Effector memory CD8-positive, alpha-beta T cell (primary cell): ENCODE results near the gene PWWP2B.

ENCODE experiments used
- ATAC-seq: fragments of 150-1000 bp; cut with Tn5 transposase; replicated peaks from 2 replicates; pipeline ENCODE4 v1.10.0; 2021; ENCODE audit warnings: mild to moderate bottlenecking, moderate library complexity
- DNase-seq, 3 experiments: peaks; one replicate each; pipeline ENCODE4 v3.0.0; 2021
- H3K27ac Mint-ChIP-seq, 2 donors: one replicate each; pipeline ENCODE4 v1.8.0; 2022; ENCODE audit warnings: mild to moderate bottlenecking in 2 of 2, mixed read lengths in 2 of 2, moderate library complexity in 2 of 2
- H3K27me3 Mint-ChIP-seq, 2 donors: one replicate each; pipeline ENCODE4 v1.8.0; 2022; ENCODE audit warnings: mixed read lengths in 2 of 2
- H3K36me3 Mint-ChIP-seq: one replicate; pipeline ENCODE4 v1.8.0; 2022; ENCODE audit warnings: mild to moderate bottlenecking, moderate library complexity, mixed read lengths; ENCODE audit not compliant: insufficient read depth
- H3K4me1 Mint-ChIP-seq, 2 donors: one replicate each; pipeline ENCODE4 v1.8.0; 2022; ENCODE audit warnings: low read depth in 2 of 2, mixed read lengths in 2 of 2
- H3K4me3 Mint-ChIP-seq, 2 donors: one replicate each; pipeline ENCODE4 v1.8.0; 2022; ENCODE audit warnings: mild to moderate bottlenecking in 2 of 2, mixed read lengths in 2 of 2, moderate library complexity in 2 of 2
- H3K9me3 Mint-ChIP-seq, 2 donors: one replicate each; pipeline ENCODE4 v1.8.0; 2022; ENCODE audit warnings: mixed read lengths in 2 of 2

Gene PWWP2B

DNA sequence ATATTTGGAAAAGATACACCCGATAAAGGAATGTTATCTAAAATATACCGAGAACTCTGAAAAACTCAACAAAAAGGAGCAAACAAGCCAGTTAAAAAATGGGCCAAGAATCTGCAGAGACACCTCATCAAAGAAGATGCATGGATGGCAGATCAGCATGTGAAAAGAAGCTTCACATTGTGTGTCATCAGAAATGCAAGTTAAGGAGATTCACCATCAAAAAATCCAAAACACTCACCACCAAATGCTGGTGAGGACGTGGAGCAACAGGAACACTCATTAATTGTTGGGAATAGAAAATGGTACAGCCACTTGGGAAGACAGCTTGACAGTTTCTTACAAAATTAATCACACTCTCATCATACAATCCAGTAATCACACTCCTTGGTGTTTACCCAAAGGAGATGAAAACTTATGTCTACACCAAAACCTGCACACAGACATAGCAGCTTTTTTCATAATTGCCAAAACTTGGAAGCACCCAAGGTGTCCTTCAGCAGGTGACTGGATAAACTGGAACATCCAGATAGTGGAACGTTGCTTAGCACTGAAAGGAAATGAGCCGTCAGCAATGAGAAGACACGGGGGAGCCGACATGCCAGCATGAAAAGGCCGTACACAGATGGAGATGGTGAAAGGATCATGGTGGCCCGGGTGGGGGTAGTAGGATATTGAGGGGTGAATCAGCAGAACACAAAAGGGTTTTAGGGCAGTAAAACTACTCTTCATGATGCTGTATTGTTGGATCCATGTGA is 27.9 kb upstream of the PWWP2B start:
- Mint-ChIP-seq H3K9me3 (no peaks in the 10 kb centered on the region), H3K27me3 (peaks cover 6 to 26% of the 10 kb centered on the region in 2 donors), H3K4me1 (peaks cover 4 to 6% of the 10 kb centered on the region in 2 donors), H3K4me3 (no peak overlapping the region), H3K27ac (no peak overlapping the region), H3K36me3 (peaks cover 6% of the 10 kb centered on the region)
- no peak for DNase-seq
- no peak for ATAC-seq

GRCh38 chr10:132369636-132370185 is 27.3 kb upstream of the PWWP2B start:
- Mint-ChIP-seq H3K27me3 (peaks cover 6 to 26% of the 10 kb centered on the region in 2 donors), H3K27ac (no peak overlapping the region), H3K4me3 (no peak overlapping the region), H3K9me3 (no peaks in the 10 kb centered on the region), H3K36me3 (peaks cover 4% of the 10 kb centered on the region), H3K4me1 (peaks cover 4 to 6% of the 10 kb centered on the region in 2 donors)
- ATAC-seq (no peak), DNase-seq (no peak)

GRCh38 chr10:132370426-132371340 is 26.3 kb upstream of the PWWP2B start:
- no peak overlapping the region for H3K4me3 Mint-ChIP-seq
- H3K36me3 Mint-ChIP-seq: peaks cover 4% of the 10 kb centered on the region
- ATAC-seq (no peak), DNase-seq (no peak)
- H3K27ac Mint-ChIP-seq: no peak overlapping the region
- peaks cover 6 to 26% of the 10 kb centered on the region in 2 donors for H3K27me3 Mint-ChIP-seq
- H3K9me3 Mint-ChIP-seq: no peaks in the 10 kb centered on the region
- peaks cover 4 to 6% of the 10 kb centered on the region in 2 donors for H3K4me1 Mint-ChIP-seq

DNA sequence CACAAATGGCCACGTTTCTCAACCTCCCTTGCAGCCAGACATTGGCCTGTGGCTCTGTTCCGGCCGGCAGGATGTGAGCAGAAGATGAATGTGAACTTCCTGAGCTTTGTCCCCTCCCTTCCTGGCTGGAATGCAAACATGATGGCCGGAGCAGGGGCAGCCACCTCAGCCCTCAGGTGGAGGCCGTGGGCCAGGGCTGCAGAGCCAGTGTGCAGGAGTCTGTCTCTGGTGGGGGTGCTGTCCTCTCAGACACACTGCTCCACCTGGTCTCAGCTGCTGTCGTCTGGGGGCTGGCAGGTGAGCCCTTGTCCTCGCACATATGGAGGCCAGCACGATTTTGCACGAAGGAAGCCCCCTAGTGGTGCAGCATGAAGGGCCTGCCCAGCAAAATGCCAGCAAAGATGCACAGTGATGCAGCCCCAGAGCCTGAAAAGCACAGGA is 25.3 kb upstream of the PWWP2B start:
- Mint-ChIP-seq H3K4me3 (no peak overlapping the region), H3K36me3 (peaks cover 4% of the 10 kb centered on the region), H3K27me3 (peaks cover 6 to 26% of the 10 kb centered on the region in 2 donors), H3K4me1 (peaks cover 4 to 6% of the 10 kb centered on the region in 2 donors), H3K27ac (no peak overlapping the region), H3K9me3 (no peaks in the 10 kb centered on the region)
- no peak for ATAC-seq
- DNase-seq: no peak

DNA sequence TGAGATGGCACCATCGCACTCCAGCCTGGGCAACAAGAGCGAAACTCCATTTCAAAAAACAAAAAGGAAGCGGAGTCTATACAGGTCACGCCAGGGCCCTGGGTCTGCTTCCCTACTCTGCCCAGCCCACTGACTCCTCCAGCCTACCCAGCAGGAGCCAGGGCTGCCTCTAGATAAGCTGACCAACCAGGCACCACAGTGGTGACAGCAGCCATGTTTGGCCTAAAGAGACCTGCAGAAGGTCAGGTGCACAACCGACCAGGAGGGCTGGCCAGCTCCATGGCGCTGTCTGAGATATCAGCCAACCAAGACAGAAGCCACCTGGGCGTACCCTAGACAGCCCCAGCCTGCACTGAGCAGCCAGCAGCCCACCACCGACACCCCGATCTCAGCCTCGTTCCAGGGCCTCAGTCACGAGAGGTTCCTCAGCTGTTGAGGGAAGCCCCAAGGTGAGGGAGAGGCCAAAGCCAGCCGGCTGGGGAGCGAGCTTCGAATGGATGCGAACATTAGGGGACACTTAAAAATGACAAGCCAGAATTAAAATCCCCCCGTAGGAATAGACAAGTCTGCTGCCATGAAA is 24.4 kb upstream of the PWWP2B start:
- Mint-ChIP-seq H3K9me3 (no peaks in the 10 kb centered on the region), H3K4me3 (no peak overlapping the region), H3K27ac (no peak overlapping the region), H3K4me1 (peaks cover 4 to 6% of the 10 kb centered on the region in 2 donors), H3K36me3 (peaks cover 4% of the 10 kb centered on the region), H3K27me3 (peaks cover 6 to 26% of the 10 kb centered on the region in 2 donors)
- DNase-seq: no peak
- no peak for ATAC-seq

- peaks cover 4% of the 10 kb centered on the region for H3K36me3 Mint-ChIP-seq
- peaks cover 6 to 26% of the 10 kb centered on the region in 2 donors for H3K27me3 Mint-ChIP-seq
- ATAC-seq (no peak), DNase-seq (no peak)
- H3K27ac Mint-ChIP-seq: peak overlapping the region in 1 of 2 donors; percentile 46
- no peaks in the 10 kb centered on the region for H3K9me3 Mint-ChIP-seq
- no peak overlapping the region for H3K4me3 Mint-ChIP-seq
- peaks cover 4 to 6% of the 10 kb centered on the region in 2 donors for H3K4me1 Mint-ChIP-seq
Observed at GRCh38 chr10:132373241-132373955, 23.6 kb upstream of the PWWP2B start.

- ATAC-seq (no peak), DNase-seq (no peak)
- H3K27ac Mint-ChIP-seq: peak overlapping the region in 1 of 2 donors; percentile 46
- no peak overlapping the region for H3K4me3 Mint-ChIP-seq
- H3K9me3 Mint-ChIP-seq: no peaks in the 10 kb centered on the region
- peaks cover 4% of the 10 kb centered on the region for H3K36me3 Mint-ChIP-seq
- peaks cover 8 to 26% of the 10 kb centered on the region in 2 donors for H3K27me3 Mint-ChIP-seq
- peaks cover 4 to 6% of the 10 kb centered on the region in 2 donors for H3K4me1 Mint-ChIP-seq
Observed at GRCh38 chr10:132374176-132374575, 22.8 kb upstream of the PWWP2B start.

GRCh38 chr10:132374612-132375011 is 22.4 kb upstream of the PWWP2B start:
- Mint-ChIP-seq H3K4me3 (no peak overlapping the region), H3K27me3 (peaks cover 12 to 26% of the 10 kb centered on the region in 2 donors), H3K9me3 (no peaks in the 10 kb centered on the region), H3K27ac (no peak overlapping the region), H3K4me1 (peaks cover 4 to 6% of the 10 kb centered on the region in 2 donors), H3K36me3 (peaks cover 4% of the 10 kb centered on the region)
- ATAC-seq (no peak), DNase-seq (no peak)

GRCh38 chr10:132375116-132375794 is 21.7 kb upstream of the PWWP2B start:
- Mint-ChIP-seq H3K4me3 (no peak overlapping the region), H3K27me3 (peaks cover 12 to 20% of the 10 kb centered on the region in 2 donors), H3K27ac (no peak overlapping the region), H3K9me3 (no peaks in the 10 kb centered on the region), H3K36me3 (peaks cover 4% of the 10 kb centered on the region), H3K4me1 (peaks cover 4 to 6% of the 10 kb centered on the region in 2 donors)
- DNase-seq: no peak
- ATAC-seq: no peak

- ATAC-seq: no peak
- Mint-ChIP-seq H3K4me1 (peaks cover 4 to 6% of the 10 kb centered on the region in 2 donors), H3K9me3 (no peaks in the 10 kb centered on the region), H3K4me3 (no peak overlapping the region), H3K36me3 (peaks cover 4% of the 10 kb centered on the region), H3K27me3 (peaks cover 12 to 14% of the 10 kb centered on the region in 2 donors), H3K27ac (no peak overlapping the region)
- DNase-seq: no peak
Observed at GRCh38 chr10:132375795-132376297, 21.2 kb upstream of the PWWP2B start.

DNA sequence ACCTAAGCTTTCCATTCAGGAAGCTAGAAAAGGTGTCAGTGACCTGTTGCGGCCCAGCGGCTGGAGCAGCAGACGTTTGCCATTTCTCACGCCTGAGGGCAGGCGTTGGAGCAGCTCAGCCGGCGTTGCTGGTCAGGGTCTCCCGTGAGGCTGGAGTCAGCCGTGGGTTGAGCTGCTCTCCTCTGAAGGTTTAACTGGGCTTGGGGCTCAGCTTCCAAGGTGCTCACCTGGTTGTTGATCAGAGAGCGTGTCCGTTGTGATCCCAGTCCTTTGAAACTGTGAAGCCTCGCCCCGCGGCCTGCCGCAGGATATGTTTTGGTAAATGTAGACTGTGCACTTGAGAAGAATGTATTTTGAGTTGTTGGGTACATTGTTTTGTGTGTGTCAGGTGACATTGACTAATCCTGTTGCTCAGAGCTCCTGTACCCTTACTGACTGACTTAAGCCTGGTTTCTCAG is 20.6 kb upstream of the PWWP2B start:
- H3K4me3 Mint-ChIP-seq: no peak overlapping the region
- no peaks in the 10 kb centered on the region for H3K9me3 Mint-ChIP-seq
- peaks cover 9 to 12% of the 10 kb centered on the region in 2 donors for H3K27me3 Mint-ChIP-seq
- H3K4me1 Mint-ChIP-seq: peaks cover 5 to 6% of the 10 kb centered on the region in 2 donors
- H3K36me3 Mint-ChIP-seq: peaks cover 4% of the 10 kb centered on the region
- DNase-seq: no peak
- no peak for ATAC-seq
- H3K27ac Mint-ChIP-seq: no peak overlapping the region

DNA sequence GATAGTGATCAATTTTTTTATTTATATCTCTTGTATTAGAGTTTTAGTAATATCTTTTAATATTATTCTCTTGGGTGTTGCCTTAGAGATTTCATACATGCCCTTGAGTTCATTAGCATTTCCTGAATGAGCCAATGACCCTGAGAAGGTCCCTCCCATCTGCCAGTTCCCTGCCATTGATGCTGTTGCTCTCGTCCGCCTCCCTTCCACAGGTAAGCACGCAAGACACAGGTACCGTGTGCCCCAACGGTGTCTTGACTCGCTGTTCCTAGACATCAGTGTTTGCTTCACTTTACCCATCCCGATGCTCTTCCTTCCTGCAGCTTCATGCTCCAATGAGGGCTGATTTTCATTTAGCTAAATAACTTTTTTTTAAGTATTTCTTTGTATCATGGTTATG is 19.7 kb upstream of the PWWP2B start:
- ATAC-seq: no peak
- no peak for DNase-seq
- Mint-ChIP-seq H3K9me3 (no peaks in the 10 kb centered on the region), H3K27ac (no peak overlapping the region), H3K36me3 (peaks cover 6% of the 10 kb centered on the region), H3K4me1 (peaks cover 7 to 8% of the 10 kb centered on the region in 2 donors), H3K4me3 (no peak overlapping the region), H3K27me3 (peaks cover 0 to 6% of the 10 kb centered on the region in 2 donors)
